Right lung (tissue), 5 donors: Measurements from ENCODE around the gene ENOPH1. TPM values are rescaled to one million over a fixed set of nuclear protein-coding genes. Genes with fewer than 3 reads are reported as not detected.

ENCODE experiments used
- DNase-seq, 2 donors: peaks; one replicate each; pipeline ENCODE4 v3.0.0-alpha.2; 2013
- polyA plus RNA-seq, 5 donors: library from polyadenylated mRNA; unstranded; fragments of 120-200 nt; gene quantifications; one replicate each; pipeline versions ENCODE4 v1.2.1 to v1.2.3, GENCODE V29; 2013; ENCODE audit warnings: inconsistent platforms in 1 of 5, low replicate concordance in 1 of 5; ENCODE audit not compliant: insufficient read length in 5 of 5, insufficient read depth in 1 of 5

The ENOPH1 gene
- polyA plus RNA-seq, 5 donors: 47.4 to 64.6 (median 59.0) TPM

- DNase-seq: no peak
Measured at GRCh38 chr4:82423245-82424054, 6.9 kb upstream of the ENOPH1 start.

DNA sequence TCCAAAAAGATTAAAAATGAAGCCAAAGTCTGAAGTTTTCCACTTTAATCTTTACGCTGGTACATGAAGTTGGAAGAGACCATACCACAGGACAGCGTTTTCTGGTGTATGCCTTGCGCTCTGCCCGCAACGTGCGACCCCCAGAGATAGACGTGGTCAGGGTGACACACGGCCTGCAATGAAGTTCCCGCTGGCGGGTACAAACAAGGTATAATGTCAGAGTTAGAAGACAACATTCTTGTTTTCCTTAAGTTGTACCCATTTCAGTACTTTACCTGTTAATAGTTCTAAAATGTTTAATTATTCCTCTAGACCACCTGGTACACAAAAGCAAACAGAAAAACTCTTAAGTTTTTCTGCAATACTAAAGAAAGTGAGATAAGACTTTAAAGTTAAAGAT lies 4.9 kb upstream of the ENOPH1 start:
- DNase-seq: no peak

GRCh38 chr4:82428526-82428968 lies 1.8 kb upstream of the ENOPH1 start:
- no peak for DNase-seq

- peak; percentile 96 to 97 for DNase-seq
Measured at GRCh38 chr4:82428969-82429727, 1.2 kb upstream of the ENOPH1 start.

GRCh38 chr4:82429728-82430192 lies 630 bp upstream of the ENOPH1 start:
- no peak for DNase-seq

GRCh38 chr4:82430964-82431745 lies 765 bp downstream of the ENOPH1 start:
- DNase-seq: peak; percentile 6 to 14

GRCh38 chr4:82431831-82432230 lies 1.4 kb downstream of the ENOPH1 start:
- no peak for DNase-seq

- DNase-seq: no peak
Measured at GRCh38 chr4:82432596-82432995, 2.2 kb downstream of the ENOPH1 start.

GRCh38 chr4:82433791-82434190 lies 3.4 kb downstream of the ENOPH1 start:
- no peak for DNase-seq

DNA sequence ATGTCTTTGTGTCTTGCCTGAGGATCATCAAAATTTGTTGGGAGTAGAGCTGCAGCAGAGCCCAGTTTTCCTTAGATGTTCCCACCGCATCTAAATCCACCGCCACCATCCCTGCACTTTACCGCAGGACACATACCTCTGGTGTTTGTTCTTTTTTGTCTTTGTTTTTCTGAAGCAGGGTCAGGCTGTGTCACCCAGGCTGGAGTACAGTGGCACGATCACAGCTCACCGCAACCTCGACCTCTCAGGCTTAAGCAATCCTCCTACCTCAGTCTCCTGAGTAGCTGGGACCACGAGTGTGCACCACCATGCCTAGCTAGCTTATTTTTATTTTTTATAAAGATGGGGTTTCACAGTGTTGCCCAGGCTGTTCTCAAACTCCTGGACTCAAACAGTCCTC lies 4.6 kb downstream of the ENOPH1 start:
- no peak for DNase-seq

- no peak for DNase-seq
Measured at GRCh38 chr4:82436130-82436529, 5.7 kb downstream of the ENOPH1 start.

DNA sequence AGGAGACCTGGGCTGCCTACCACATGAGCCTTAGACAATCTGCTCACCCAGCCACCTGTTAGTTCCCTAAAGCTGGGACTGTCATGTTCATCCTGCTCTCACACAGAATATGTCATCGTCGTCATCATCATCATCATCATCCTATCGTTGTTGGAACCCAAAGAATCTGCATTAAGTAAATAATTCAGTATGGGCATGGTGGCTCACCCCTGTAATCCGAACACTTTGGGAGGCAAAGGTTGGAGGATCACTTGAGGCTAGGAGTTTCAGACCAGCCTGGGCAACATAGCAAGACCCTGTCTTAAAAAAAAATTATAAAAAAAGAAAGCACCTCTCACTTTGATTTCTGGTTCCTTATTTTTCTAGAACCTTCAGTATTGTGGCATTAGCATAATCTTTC lies 6.4 kb downstream of the ENOPH1 start:
- no peak for DNase-seq

DNA sequence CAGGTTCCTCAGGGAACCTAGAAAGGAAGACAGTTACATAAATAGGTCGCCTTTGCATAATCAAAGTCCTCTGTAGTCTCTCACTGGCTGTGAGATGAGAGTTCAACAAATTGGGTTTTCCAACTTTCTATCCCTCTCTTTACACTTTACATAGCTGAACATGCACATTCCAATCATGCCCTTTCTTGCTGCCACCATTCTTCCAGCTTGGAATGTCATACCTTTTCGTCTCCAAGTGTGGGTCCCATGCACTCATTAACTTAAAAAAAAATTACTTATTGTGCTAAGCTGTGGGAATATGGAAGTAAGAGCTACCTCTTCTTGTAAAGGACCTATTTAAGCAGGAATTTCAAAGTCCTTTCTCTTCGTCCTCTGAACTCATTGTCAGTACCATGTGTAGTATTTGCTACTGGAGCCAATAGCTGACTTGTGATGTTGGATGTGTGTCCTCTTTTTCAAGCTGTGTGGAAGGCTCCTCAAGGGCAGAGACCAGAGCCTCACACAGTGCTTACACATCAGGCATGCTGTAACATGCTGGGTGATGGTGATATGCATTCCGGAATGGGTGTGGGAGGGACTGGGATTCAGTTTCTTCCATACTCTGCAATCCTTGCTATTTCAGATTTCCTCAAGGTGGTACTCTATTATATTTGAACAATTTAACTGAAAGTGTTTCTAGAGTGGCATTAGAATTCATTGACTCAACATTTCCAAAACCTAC lies 7.1 kb downstream of the ENOPH1 start:
- no peak for DNase-seq

DNA sequence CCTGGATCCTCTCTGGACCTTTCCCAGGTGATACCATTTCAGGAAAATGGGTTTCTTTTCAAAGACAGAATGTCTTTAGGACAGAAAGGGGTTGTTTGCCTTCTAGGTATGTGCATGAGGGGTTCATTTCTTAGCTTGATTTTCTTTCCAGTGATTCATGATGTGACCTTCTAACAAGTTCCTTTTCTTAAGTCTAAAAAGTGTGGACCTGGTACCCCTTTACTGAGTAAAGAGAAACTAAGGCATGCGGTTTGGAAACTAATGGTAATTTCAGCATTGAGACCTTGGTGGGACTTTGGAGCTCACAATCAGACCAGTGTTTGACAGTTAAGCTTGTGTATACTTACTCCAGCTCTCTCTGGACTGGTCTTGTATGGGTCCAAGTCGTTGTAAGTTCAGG lies 8.7 kb downstream of the ENOPH1 start:
- no peak for DNase-seq

DNA sequence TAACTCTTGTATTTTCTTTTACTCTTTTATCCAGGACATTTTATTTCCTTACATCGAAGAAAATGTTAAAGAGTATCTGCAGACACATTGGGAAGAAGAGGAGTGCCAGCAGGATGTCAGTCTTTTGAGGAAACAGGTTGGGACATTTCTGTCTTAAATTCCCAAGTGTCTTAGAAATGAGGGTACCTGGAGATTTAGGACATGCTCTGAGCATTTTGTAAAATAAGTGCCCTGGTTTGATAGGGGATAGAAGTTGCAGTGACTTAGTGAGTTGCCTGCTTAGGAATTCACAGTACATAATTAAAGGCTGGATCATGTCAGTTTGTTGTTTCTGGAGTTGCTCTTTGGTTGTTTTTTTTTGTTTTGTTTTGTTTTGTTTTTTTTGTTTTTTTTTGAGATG lies 17.5 kb downstream of the ENOPH1 start:
- DNase-seq: no peak

- DNase-seq: no peak
Measured at GRCh38 chr4:82450966-82451755, 20.8 kb downstream of the ENOPH1 start.

DNA sequence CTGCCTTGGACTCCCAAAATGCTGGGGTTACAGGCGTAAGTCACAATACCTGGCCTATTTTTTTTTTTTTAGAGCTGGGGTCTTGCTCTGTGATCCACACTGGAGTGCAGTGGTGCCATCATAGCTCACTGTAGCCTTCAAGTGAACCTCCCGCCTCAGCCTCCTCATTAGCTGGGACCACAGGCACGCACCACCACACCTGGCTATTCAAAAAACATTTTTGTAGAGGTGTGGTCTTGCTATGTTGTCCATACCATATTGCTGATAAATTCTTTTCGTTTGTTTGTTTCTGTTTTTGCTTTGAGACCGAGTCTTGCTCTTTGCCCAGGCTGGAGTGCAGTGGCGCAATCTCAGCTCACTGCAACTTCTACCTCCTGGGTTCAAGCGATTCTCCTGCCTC lies 21.6 kb downstream of the ENOPH1 start:
- DNase-seq: no peak

- no peak for DNase-seq
Measured at GRCh38 chr4:82457266-82457665, 26.9 kb downstream of the ENOPH1 start.

DNA sequence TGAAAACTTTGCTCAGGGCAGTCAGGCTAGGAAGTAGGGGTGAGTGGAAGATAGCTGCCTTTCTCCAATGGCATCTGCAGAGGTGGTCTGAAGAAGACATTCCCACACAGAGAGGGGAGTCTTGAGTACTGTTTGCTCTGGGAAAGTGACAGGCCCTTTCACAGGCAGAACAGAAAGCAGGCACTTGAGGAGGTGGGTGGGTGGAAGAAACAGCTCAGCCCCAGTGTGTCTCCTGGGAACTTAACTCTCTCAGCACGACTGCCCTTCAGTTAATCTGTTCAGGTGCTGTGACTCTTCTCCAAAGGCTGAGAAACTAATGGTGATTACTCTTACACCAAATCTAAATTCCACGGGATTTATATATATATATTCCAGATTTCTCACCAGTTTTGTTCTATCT lies 28.3 kb downstream of the ENOPH1 start:
- DNase-seq: no peak

- DNase-seq: no peak
Measured at GRCh38 chr4:82461710-82462109, 31.3 kb downstream of the ENOPH1 start.

DNA sequence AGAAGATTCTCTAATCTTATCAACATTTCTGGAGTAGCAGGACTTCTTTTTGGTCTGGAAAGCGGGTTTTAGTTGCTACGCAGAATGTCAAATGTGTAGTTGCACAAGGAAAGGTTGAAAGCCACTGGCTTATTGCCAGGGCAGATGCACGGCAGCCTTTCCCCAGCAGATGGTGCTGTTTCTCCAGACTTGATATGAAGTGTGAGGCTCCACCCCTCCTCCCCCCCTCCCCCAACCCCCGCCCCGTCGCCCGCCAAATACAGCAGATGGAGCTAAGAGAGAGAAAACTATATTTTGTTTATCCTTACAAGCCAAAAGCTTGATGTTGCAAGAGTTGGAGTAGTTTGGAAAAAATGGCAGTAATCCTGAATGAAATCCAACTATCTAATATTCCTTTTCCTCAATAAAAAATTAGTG lies 32.0 kb downstream of the ENOPH1 start:
- DNase-seq: peak; percentile 91 to 95
